ENCODE data around the gene EIF3I.

DNA sequence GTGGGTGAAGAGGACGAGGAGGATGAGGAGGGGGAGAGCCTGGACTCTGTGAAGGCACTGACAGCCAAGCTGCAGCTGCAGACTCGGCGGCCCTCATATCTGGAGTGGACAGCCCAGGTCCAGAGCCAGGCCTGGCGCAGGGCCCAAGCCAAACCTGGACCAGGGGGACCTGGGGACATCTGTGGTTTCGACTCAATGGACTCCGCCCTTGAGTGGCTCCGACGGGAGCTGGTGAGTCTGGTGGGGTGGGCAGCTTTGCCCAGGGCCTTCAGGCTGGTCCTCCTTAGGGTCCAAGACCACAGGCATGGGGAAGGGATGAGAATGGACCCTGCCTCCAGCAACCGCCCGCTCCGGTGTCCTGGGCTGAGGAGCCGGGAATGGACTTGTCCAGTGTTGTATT, 25.2 kb downstream of the EIF3I start:
- TF ChIP-seq FOXM1 (IDR thresholded peaks at IDR 0.05; ENCODE audit: borderline replicate concordance) (no peak), NFRKB (IDR thresholded peaks at IDR 0.05) (no peak), SUZ12 (IDR thresholded peaks at IDR 0.05) (no peak), TARDBP (IDR thresholded peaks at IDR 0.05) (no peak), BHLHE40 (IDR thresholded peaks at IDR 0.05; ENCODE audit: borderline replicate concordance) (no peak), SP1 (IDR thresholded peaks at IDR 0.05) (no peak), FOXA1 (IDR thresholded peaks at IDR 0.05) (no peak), ZNF384 (IDR thresholded peaks at IDR 0.05) (no peak)
- TF ChIP-seq, protein P1, sequence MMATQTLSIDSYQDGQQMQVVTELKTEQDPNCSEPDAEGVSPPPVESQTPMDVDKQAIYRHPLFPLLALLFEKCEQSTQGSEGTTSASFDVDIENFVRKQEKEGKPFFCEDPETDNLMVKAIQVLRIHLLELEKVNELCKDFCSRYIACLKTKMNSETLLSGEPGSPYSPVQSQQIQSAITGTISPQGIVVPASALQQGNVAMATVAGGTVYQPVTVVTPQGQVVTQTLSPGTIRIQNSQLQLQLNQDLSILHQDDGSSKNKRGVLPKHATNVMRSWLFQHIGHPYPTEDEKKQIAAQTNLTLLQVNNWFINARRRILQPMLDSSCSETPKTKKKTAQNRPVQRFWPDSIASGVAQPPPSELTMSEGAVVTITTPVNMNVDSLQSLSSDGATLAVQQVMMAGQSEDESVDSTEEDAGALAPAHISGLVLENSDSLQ (IDR thresholded peaks at IDR 0.05) = no peak
